ENCODE measurements around the gene ATPAF2.

ATPAF2 gene

DNA sequence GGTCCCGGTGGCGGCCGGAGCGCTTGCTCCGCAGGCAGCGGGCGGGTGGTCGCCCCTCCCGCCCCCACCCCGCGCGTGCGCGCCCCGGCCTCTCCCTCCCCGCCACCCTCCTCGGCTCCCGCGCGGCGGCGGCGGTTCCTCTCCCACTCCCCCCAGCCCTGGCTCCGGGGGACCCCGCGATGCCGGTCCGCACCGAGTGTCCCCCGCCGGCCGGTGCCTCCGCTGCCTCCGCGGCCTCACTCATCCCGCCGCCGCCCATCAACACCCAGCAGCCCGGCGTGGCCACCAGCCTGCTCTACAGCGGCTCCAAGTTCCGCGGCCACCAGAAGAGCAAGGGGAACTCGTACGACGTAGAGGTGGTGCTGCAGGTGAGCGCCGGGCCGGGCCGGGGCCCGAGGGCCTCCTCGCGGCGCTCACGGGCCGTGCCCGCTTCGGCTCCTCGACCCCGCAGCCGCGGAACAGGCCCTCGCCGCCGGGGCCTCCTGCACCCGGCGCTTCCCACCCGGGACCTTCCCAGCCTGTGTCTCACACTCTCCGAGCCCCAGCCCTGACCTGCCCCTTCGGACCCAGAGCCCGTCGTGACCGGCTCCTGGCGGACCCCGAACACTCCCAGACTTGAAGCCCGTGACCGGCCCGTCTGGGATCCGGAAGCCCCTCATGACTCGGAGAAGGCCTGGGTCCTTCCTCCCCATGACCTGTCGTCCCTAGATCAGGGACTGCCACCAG lies 730 bp upstream of the ATPAF2 start:
- DNase-seq = peak in 1 of 2 experiments; percentile 28

DNA sequence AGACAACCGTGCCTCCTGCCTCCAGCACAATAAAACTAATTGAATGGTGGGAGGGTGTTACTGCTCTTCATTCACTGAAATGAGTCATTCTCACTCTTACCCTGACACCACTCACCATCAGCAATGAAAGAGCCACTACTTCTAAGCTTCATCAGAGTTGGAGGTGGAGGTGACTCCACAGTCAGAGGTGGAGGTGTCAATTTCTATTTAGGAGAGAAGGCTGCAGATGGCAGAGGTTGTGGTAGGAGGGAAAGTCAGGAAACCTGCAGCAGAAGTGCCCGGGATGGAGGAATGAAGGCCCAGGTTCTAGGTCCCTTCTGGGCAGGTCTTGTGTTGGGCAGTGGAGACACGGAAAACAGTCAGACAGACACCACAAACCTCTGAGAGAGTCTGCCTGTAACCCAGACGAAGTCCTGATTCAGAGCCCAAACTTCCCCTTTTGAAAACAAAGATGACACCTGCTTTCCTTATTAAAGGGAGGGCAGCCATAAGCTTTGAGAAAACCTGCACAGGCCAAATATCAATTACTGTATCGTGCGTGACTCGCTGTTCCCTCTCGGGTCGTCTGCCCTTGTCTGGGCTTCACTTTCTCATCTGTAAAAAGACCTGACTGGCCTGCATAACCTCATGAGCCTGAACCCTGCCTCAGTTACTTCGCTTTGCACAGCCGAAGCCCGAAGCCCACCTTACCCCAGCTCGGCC lies 668 bp downstream of the ATPAF2 start:
- no peak for DNase-seq

DNA sequence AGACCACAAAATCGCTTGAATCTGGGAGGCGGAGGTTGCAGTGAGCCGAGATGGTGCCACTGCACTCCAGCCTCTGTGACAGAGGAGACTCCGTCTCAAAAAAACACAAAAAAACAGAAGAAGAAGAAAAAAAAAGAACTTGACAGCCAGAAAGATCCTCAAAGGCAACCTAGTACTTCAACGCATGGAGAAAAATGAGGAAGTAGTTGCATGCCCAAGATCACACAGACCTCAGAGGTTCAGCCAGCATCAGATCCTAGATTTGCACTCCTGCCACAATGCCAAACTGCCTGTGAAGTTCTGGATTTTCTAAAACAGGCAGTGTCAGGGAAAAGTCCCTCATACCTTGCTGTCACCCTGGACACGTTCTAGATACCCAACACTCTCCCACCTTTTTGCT lies 1.5 kb downstream of the ATPAF2 start:
- no peak for DNase-seq

DNA sequence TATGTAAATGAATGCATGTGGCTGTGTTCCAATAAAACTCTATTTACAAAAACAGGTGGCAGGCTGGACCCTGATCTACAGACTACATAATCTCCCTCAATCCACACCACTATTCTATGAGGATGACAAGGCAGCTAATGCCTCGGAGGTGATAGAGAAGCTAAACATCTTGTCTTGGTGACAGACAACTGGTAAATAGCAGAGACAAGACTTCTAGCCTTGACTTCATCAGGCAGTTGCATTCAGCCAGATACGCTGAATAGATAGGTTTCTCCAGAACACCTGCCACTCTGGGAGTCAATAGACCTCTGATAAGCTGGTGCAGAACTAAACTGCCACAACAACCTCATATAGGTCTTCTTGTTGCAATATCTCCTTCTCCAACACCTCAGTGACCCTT lies 3.3 kb downstream of the ATPAF2 start:
- no peak for DNase-seq

DNA sequence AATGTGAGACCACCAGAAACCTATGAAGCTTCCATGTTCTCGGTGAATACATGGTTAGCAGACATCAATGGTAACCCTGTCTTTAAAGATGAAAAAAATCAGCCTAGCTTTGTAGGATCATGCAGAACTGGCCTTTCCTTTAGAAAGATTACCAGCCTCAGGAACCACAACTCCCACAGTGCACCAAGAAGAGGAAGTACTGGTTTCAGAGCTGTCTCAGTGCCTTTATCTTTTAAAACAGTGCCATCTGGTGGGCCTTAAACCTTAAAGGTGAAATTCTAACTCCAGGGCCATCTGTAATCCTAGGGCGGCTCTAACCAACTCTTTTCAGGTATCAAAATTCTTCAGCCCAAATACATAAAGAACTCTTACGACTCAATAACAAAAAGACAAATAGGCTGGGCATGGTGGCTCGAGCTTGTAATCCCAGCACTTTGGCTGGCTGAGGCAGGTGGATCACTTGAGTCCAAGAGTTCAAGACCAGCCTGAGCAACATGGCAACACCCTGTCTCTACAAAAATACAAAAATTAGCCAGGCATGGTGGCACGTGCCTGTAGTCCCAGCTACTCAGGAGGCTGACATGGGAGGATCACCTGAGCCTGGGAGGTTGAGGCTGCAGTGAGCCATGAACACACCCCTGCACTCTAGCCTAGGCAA lies 5.4 kb downstream of the ATPAF2 start:
- peak; percentile 56 to 77 for DNase-seq

DNA sequence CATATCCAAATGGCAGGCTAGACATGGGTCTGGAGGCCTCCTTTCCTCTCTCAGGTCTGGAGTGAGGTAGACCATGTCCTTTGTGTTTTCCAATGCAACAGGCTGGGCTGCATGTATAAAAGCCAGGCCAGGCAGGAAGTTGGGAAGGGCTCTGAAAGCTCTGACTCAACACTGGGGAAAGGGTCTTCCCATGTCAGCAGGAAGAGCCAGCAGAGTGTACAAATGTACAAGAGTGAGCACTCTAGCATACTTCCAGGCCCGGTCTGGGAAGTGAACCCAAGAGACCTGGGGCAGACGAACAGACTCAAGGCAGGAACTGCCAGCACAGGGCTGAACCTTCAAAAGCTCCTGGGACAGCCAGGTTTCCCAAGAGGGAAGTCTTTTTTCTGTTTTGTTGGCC lies 7.0 kb downstream of the ATPAF2 start:
- no peak for DNase-seq

DNA sequence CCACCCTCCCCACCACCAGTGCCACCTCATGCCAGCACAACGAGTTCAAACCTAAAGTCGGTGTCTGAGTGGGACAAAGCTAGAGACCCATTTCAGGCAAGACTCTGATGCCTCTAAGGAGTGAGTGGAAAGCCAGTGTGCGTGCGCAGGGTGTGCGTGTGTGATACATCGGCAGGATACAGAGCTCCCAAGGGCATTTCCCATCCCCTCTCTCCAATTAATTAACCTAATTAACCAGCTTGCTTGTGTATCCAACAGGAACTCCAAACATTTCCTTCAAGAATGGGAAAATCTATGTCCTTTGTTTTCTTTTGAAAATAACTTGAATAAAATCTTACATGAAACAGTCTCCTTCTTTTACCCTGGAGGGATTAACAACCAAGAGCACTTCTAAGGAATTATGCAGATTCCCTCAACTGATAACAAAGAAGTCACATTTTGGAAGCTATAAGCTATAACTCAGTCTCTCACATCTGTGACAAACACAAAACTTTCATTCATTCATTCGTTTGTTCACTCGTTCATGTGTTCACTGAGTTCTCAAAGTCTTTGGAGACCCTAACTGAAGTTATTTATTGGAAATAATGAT lies 9.9 kb downstream of the ATPAF2 start:
- DNase-seq = no peak

DNA sequence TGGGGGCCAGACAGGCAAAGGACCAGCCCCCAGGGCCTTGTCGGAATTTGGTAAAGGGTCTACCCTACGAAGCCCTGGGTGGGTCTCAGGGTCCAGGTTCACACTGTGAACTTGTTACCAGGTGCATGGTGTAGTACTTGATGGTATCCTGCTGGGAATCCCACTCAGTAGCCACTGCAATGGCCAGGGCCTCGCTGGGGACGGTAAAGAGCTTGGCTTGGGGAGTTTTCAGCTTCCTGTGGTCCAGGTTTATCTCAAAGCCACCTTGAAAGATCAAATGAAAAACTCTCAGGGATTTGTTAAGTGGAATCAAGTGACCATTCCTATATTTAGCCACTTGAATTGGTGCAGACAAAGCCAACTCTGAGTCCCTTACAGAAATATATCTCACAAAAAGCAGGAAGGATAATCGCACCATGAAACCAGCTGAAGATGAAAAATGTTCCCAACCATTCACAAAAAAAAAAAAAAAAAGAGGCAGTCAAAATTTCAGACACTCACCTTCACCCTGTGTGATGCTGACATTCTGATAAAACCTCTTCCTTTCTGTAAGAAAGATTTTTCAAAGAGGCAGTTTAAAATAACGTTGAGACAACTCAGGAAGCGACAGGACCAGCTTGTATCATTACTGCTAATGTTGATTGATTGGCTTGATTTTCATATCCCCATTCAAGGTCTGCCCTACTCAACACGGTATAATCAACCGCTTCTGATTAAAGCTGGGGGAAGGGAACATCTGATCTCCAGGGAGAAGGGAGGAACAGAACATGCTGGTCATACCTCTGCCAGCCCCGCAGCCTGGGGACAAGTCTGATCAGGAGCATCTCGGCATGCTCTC lies 10.6 kb downstream of the ATPAF2 start:
- DNase-seq = peak in 1 of 2 experiments; percentile 50

DNA sequence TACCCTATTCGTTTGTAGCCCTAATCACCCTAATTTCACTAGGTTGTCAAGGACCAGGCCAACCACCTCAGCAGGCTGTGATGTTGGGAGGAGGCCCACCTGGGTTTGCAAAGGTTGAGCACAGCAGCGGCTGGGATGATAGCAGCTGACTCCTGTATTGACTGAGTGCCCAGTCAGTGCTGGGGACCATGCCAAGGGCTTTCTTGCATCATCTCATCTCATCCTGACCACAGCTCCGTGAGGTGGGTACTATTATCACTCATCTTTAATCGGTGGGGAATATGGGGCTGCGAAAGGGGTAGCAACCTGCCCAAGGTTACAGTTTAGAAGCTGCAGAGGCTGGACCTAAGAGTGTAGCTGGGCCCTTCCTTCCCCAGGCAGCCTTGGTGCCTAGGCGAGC lies 11.7 kb downstream of the ATPAF2 start:
- DNase-seq = peak in 1 of 2 experiments; percentile 54

DNA sequence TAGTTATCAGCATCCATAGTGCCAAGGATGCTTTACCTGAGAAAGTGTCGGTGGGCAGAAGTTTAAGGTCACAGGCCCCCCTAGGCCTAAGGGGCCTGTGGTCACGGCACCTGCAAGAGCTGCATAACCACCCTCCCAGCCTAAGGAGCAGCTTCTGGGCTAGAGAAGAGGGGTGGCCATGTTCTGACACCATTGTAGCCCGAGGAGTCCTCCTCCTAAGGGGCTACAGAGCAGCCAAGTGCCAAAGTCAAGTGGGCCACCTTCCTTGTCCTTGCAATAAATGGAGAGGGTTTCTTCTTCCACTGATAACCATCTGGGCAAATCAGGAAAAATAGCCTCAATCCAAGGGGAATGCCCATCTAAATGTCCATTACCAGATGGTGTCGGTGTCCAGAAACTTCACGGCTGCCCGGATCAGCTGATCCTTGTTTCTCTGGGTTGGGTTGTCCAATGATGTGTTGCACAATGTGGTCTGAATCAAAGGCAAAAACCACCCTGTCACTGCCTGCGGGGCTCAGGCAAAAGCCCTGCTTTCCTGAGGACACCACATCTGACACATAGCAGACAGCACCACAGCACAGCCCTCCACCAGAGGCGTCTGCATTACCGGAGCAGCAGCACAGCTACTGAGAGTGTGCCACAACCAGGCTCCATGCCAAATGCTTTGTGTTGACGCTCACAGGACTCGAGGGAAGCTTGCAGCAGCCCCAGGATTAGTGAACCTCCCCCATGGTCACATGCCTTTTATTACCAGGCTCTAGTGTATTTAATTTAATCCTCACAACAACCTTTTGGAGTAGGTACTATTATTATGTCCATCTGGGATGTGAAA lies 12.8 kb downstream of the ATPAF2 start:
- peak; percentile 30 to 68 for DNase-seq

DNA sequence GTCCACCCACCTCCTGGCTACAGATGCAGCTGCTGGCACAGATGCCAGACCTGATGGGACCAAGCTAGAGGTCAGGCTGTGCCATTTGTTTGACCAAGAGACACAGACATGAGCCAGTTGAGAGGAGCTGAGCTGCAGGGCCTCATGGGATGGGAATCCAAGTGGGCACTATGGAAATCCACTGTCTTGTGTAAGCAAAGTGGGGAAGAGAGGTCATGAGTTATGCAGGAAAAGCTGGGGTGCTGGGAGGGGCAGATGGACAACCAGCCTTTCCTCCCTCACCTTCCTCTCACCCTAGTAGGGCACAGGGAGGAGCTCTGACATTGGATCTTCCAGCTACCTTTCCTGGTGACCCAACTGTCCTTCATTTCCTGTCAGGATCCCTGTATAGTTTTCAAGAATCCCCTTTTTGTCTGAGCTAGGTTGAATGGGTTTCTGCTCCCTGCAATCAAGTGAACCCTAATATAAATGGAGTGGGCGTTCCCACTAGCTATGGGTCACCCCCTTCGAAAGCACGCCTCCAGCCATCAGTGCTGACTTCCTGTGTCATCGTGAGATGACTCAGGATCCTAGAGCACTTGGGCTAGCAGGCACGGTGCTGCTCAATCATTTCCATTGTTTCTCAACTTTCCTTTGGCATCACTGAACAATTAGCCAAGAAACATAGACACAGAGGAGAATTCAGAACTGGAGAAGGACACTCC lies 13.6 kb downstream of the ATPAF2 start:
- DNase-seq = no peak

DNA sequence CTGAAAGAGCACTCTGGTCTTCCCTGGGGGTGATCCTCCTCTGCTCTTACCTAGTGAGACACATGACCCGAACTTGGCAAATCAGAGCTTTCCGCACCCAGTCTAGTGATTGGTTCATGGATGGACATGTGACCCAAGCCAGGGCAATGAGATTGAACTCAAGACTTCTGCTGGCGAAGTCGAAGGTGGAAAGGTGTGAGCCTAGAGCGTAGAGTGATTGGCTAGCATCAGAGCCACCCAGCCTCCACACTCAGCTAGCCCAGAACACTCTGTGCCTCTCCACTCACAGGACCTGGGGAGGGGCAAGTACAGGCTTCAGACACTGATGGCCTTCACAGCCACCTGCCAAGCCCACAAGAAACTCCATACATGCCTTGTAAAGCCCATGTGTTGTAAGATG lies 17.6 kb downstream of the ATPAF2 start:
- no peak for DNase-seq

DNA sequence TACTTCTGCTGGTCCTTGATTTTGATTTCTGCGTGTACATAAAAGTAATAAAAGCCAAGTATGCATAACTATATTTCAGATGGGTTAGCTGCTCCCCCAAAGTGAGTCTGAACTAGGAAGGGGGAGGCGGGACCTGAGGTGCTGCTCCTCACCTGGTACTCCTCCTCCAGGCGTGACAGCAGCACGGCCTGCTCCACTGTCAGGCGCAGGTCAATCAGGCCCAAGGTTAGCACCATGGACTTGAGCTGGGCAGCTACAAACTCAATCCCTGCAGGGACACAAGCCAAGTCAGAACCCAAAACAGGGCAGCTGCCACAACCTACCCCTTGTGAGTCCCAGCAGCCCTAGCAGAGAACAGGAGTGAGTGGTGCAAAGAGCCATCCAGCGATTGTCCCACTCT lies 18.0 kb downstream of the ATPAF2 start:
- no peak for DNase-seq

DNA sequence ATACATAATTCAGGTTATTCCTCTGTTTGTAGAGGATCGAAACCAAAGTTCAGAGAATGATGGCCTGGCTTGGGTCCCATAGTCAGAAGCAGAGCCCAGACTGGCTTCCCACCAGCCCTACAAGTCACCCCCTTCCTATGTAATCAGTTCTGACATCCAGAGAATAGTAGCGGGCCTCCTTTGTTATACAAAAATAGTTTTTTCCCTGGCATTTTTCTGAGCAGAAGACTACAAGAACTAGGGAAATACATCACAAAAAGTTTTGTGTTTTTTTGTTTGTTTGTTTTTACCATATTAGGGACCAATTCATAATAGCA lies 19.2 kb downstream of the ATPAF2 start:
- no peak for DNase-seq

DNA sequence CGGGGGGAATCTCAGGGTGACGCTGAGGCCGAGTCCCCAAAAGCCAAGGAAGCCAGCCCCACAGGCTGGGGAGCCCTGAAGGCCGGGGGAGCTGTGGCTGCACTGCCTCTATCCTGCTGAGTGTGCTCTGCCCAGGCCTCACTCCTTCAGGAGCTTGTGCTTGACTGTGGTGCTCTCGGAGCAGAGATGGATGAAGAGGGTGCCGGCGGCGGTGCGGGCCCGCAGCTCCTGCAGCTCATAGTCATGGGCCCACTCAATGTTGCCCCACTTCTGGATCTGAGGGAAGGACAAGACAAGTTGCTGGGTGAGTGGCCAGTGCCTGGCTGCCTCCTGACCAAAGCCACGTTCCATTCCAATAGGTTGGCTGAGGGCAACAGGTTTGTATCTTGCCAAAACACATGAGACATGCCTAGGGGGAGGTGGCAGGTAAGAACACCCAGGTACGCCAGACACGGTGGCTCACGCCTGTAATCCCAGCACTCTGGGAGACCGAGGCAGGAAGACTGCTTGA lies 20.5 kb downstream of the ATPAF2 start:
- DNase-seq = no peak

DNA sequence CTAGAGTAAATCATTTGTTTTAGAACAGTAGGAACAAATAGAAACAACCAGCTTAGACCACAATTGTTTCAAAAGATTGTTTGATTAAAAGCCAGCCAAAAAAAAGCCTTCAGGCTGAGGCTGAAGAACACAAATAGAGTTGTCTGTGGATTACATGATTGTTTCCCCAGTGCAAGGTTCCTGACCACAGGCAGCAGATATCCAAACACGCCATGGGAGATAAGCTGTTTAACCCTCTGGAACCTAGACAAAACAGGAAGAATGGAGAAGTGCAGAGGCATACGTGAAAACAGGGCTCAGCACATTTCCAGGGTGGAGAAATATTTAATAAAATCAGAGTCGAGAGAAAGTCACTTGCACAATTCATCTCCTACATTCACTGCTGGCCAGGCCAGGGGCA lies 21.0 kb downstream of the ATPAF2 start:
- no peak for DNase-seq

DNA sequence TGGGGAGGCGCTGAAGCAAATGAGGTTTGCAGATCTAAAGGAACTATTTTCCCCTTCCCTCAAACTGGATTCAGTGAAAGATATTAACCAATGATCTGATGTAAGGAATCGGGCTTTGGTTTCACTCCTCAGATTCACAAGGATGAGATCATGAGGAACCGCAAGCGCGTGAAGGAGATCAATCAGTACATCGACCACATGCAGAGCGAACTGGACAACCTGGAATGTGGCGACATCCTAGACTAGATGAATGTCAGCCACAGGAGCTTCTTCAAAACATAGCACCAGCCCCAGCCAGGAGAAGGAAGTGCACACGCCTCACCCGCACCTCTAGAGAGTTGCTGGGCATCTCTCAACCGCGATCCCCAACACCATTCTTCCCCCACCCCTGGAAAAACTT lies 22.5 kb downstream of the ATPAF2 start:
- DNase-seq = no peak

DNA sequence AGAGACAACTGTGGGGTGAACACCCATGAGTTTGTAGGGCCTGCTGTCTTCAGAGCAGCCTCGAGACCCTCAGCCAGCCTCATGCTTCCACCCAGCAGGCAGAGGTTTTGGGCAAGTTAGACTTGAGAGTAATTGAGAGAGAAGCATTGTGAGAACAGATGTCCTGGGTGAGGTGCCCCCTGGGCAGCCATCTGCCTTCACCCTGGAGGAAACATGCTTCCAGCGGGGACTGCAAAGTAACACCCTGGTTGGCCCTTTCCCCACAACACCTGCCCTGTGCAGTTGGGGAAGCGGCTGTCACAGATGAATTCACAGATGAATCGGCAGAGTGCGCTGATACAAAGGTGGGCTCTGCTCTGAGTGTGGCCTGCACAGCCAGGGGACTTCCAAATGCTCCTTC lies 23.4 kb downstream of the ATPAF2 start:
- no peak for DNase-seq

DNA sequence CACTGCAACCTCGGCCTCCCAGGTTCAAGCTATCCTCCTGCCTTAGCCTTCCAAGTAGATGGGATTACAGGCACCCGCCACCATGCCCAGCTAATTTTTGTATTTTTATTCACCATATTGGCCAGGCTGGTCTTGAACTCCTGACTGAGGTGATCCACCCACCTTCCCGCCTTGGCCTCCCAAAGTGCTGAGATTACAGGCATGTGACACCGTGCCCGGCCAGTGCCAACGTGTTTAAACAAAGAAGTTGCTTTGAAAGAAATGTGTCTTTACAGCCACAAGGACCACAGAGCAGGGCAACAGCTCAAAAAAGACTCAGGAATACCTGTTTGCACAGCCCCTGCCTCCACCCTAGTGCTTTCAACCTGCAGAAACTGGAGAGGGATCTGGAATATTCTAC lies 25.0 kb downstream of the ATPAF2 start:
- DNase-seq = no peak

DNA sequence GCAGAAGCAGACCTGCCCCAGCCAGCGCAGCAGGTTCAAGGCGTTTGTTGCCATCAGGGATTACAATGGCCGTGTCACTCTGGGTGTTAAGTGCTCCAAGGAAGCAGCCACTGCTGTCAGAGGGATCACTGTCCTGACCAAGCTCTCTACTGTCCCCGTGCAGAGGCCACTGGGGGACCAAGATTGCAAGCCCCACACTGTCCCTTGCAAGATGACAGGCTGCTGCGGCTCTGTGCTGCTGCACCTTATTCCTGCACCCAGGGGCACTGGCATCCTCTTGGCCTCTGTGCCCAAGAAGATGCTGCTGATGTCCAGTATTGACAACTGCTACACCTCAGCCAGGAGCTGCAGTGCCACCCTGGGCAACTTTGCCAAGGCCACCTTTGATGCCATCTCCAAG lies 27.7 kb downstream of the ATPAF2 start:
- DNase-seq = no peak

Measured in NCI-H2081 (cell line).